ENCODE measurements around the gene AUNIP.

The AUNIP gene

GRCh38 chr1:25821630-25822091 lies 37.6 kb downstream of the AUNIP start:
- Histone ChIP-seq H3K27ac (ENCODE audit: low read depth, low read length) (no peak overlapping the region), H3K9ac (ENCODE audit: low read length) (no peak overlapping the region), H3K36me3 (ENCODE audit: control insufficient read depth, insufficient read depth, low read length) (peaks cover 14% of the 10 kb centered on the region), H3K4me1 (ENCODE audit: control insufficient read depth, insufficient read depth, low read length) (peaks cover 25% of the 10 kb centered on the region), H3K4me3 (ENCODE audit: low read depth, low read length) (no peak overlapping the region), H3K27me3 (ENCODE audit: control insufficient read depth, insufficient read depth, low read length) (no peaks in the 10 kb centered on the region), H3K9me3 (ENCODE audit: control insufficient read depth, insufficient read depth, low read depth, low read length) (no peaks in the 10 kb centered on the region)

- H3K27ac ChIP-seq (ENCODE audit: low read depth, low read length), result no peak overlapping the region
Observed at GRCh38 chr1:25821112-25821476, 38.2 kb downstream of the AUNIP start.

GRCh38 chr1:25820247-25821111 lies 38.8 kb downstream of the AUNIP start:
- H3K27ac ChIP-seq (ENCODE audit: low read depth, low read length), result peak overlapping the region; percentile 15; the same call in 1 of the 2 replicates

More at GRCh38 chr1:25821112-25821476, 38.2 kb downstream of the AUNIP start:
- Histone ChIP-seq H3K4me1 (ENCODE audit: control insufficient read depth, insufficient read depth, low read length) (peaks cover 25% of the 10 kb centered on the region), H3K9me3 (ENCODE audit: control insufficient read depth, insufficient read depth, low read depth, low read length) (no peaks in the 10 kb centered on the region), H3K27me3 (ENCODE audit: control insufficient read depth, insufficient read depth, low read length) (no peaks in the 10 kb centered on the region), H3K9ac (ENCODE audit: low read length) (peak overlapping the region; percentile 86), H3K36me3 (ENCODE audit: control insufficient read depth, insufficient read depth, low read length) (peaks cover 12% of the 10 kb centered on the region), H3K4me3 (ENCODE audit: low read depth, low read length) (peak overlapping the region; percentile 95)

GRCh38 chr1:25819491-25820246 lies 39.6 kb downstream of the AUNIP start, which contains the start of gene MTFR1L:
TSS of gene MTFR1L (plus strand) at chr1:25819954. CDS start at chr1:25823105, 3,151 bp downstream.
- H3K27ac ChIP-seq (ENCODE audit: low read depth, low read length), result peak within 1 kb of the TSS; percentile 15
- H3K9ac ChIP-seq (ENCODE audit: low read length), result peak within 1 kb of the TSS; percentile 86
- H3K27me3 ChIP-seq (ENCODE audit: control insufficient read depth, insufficient read depth, low read length), result no peaks in the 10 kb centered on the region
- H3K36me3 ChIP-seq (ENCODE audit: control insufficient read depth, insufficient read depth, low read length), result peaks cover 17% of the 10 kb centered on the region; the same call in 1 of the 2 replicates
- peak within 1 kb of the TSS; percentile 95 for H3K4me3 ChIP-seq (ENCODE audit: low read depth, low read length)
- no peaks in the 10 kb centered on the region for H3K9me3 ChIP-seq (ENCODE audit: control insufficient read depth, insufficient read depth, low read depth, low read length)
- H3K4me1 ChIP-seq (ENCODE audit: control insufficient read depth, insufficient read depth, low read length), result peaks cover 25% of the 10 kb centered on the region

More at GRCh38 chr1:25820247-25821111, 38.8 kb downstream of the AUNIP start:
- Histone ChIP-seq H3K4me3 (ENCODE audit: low read depth, low read length) (peak overlapping the region; percentile 95), H3K4me1 (ENCODE audit: control insufficient read depth, insufficient read depth, low read length) (peaks cover 25% of the 10 kb centered on the region), H3K9me3 (ENCODE audit: control insufficient read depth, insufficient read depth, low read depth, low read length) (no peaks in the 10 kb centered on the region), H3K27me3 (ENCODE audit: control insufficient read depth, insufficient read depth, low read length) (no peaks in the 10 kb centered on the region), H3K9ac (ENCODE audit: low read length) (peak overlapping the region; percentile 86), H3K36me3 (ENCODE audit: control insufficient read depth, insufficient read depth, low read length) (peaks cover 12% of the 10 kb centered on the region; the same call in 1 of the 2 replicates)

GRCh38 chr1:25818569-25818968 lies 40.7 kb downstream of the AUNIP start:
- Histone ChIP-seq H3K9me3 (ENCODE audit: control insufficient read depth, insufficient read depth, low read depth, low read length) (no peaks in the 10 kb centered on the region), H3K27ac (ENCODE audit: low read depth, low read length) (no peak overlapping the region; the same call in 1 of the 2 replicates), H3K4me3 (ENCODE audit: low read depth, low read length) (peak overlapping the region; percentile 95), H3K4me1 (ENCODE audit: control insufficient read depth, insufficient read depth, low read length) (peaks cover 25% of the 10 kb centered on the region), H3K9ac (ENCODE audit: low read length) (no peak overlapping the region), H3K27me3 (ENCODE audit: control insufficient read depth, insufficient read depth, low read length) (no peaks in the 10 kb centered on the region), H3K36me3 (ENCODE audit: control insufficient read depth, insufficient read depth, low read length) (peaks cover 27% of the 10 kb centered on the region)

- H3K9me3 ChIP-seq (ENCODE audit: control insufficient read depth, insufficient read depth, low read depth, low read length), result no peaks in the 10 kb centered on the region
- no peak overlapping the region for H3K27ac ChIP-seq (ENCODE audit: low read depth, low read length)
- peaks cover 33% of the 10 kb centered on the region for H3K36me3 ChIP-seq (ENCODE audit: control insufficient read depth, insufficient read depth, low read length)
- H3K4me1 ChIP-seq (ENCODE audit: control insufficient read depth, insufficient read depth, low read length), result peaks cover 25% of the 10 kb centered on the region
- no peak overlapping the region for H3K9ac ChIP-seq (ENCODE audit: low read length)
- H3K27me3 ChIP-seq (ENCODE audit: control insufficient read depth, insufficient read depth, low read length), result no peaks in the 10 kb centered on the region
- peak overlapping the region; percentile 95; the same call in 1 of the 2 replicates for H3K4me3 ChIP-seq (ENCODE audit: low read depth, low read length)
Observed at GRCh38 chr1:25817840-25818501, 41.3 kb downstream of the AUNIP start.

GRCh38 chr1:25816112-25816718 lies 43.0 kb downstream of the AUNIP start:
- Histone ChIP-seq H3K36me3 (ENCODE audit: control insufficient read depth, insufficient read depth, low read length) (peaks cover 45% of the 10 kb centered on the region), H3K4me3 (ENCODE audit: low read depth, low read length) (no peak overlapping the region), H3K27ac (ENCODE audit: low read depth, low read length) (no peak overlapping the region), H3K9ac (ENCODE audit: low read length) (no peak overlapping the region), H3K27me3 (ENCODE audit: control insufficient read depth, insufficient read depth, low read length) (no peaks in the 10 kb centered on the region), H3K9me3 (ENCODE audit: control insufficient read depth, insufficient read depth, low read depth, low read length) (no peaks in the 10 kb centered on the region), H3K4me1 (ENCODE audit: control insufficient read depth, insufficient read depth, low read length) (peaks cover 20% of the 10 kb centered on the region)

- Histone ChIP-seq H3K4me3 (ENCODE audit: low read depth, low read length) (no peak overlapping the region), H3K27ac (ENCODE audit: low read depth, low read length) (no peak overlapping the region), H3K27me3 (ENCODE audit: control insufficient read depth, insufficient read depth, low read length) (no peaks in the 10 kb centered on the region), H3K9ac (ENCODE audit: low read length) (no peak overlapping the region), H3K9me3 (ENCODE audit: control insufficient read depth, insufficient read depth, low read depth, low read length) (no peaks in the 10 kb centered on the region), H3K4me1 (ENCODE audit: control insufficient read depth, insufficient read depth, low read length) (peaks cover 20% of the 10 kb centered on the region), H3K36me3 (ENCODE audit: control insufficient read depth, insufficient read depth, low read length) (peaks cover 51% of the 10 kb centered on the region)
Observed at GRCh38 chr1:25815208-25816111, 43.8 kb downstream of the AUNIP start.

GRCh38 chr1:25814549-25815087 lies 44.6 kb downstream of the AUNIP start:
- no peak overlapping the region for H3K9ac ChIP-seq (ENCODE audit: low read length)
- H3K36me3 ChIP-seq (ENCODE audit: control insufficient read depth, insufficient read depth, low read length), result peaks cover 56% of the 10 kb centered on the region
- H3K9me3 ChIP-seq (ENCODE audit: control insufficient read depth, insufficient read depth, low read depth, low read length), result no peaks in the 10 kb centered on the region
- peaks cover 20% of the 10 kb centered on the region for H3K4me1 ChIP-seq (ENCODE audit: control insufficient read depth, insufficient read depth, low read length)
- no peaks in the 10 kb centered on the region for H3K27me3 ChIP-seq (ENCODE audit: control insufficient read depth, insufficient read depth, low read length)
- H3K4me3 ChIP-seq (ENCODE audit: low read depth, low read length), result no peak overlapping the region
- H3K27ac ChIP-seq (ENCODE audit: low read depth, low read length), result no peak overlapping the region
